Ramos (cell line): ENCODE results near the gene ABHD15.

Source experiments
- in situ Hi-C: fragments of 300-500 bp; cut with MboI; formaldehyde crosslinking; loops from one replicate; pipeline ENCODE4 v1.14.3; 2022; ENCODE audit warnings: low sequenced_read_pairs; ENCODE audit not compliant: unreplicated experiment

Gene ABHD15

GRCh38 chr17:29595107-29595942 lies 28.5 kb upstream of the ABHD15 start:
- in situ Hi-C loops: no loop called here

GRCh38 chr17:29594519-29595090 lies 27.8 kb upstream of the ABHD15 start:
- in situ Hi-C loops: no loop called here

GRCh38 chr17:29593591-29594518 lies 27.0 kb upstream of the ABHD15 start:
- in situ Hi-C loops: no loop called here

GRCh38 chr17:29592850-29593551 lies 26.2 kb upstream of the ABHD15 start, which contains the start of gene ANKRD13B:
TSS of gene ANKRD13B (plus strand) at chr17:29593132. CDS start at chr17:29593622, 490 bp downstream.
- in situ Hi-C loops: no loop called here

GRCh38 chr17:29591737-29592608 lies 25.1 kb upstream of the ABHD15 start:
- in situ Hi-C loops: no loop called here

GRCh38 chr17:29591146-29591736 lies 24.4 kb upstream of the ABHD15 start:
- in situ Hi-C loops: no loop called here

- in situ Hi-C loops: no loop called here
These were observed 23.7 kb upstream of the ABHD15 start for GRCh38 chr17:29590411-29591145.

GRCh38 chr17:29589524-29590410 lies 22.9 kb upstream of the ABHD15 start, which contains the start of gene GIT1:
TSS of gene GIT1 (minus strand) at chr17:29589648. CDS start at chr17:29589378, 270 bp downstream.
- in situ Hi-C loops: no loop called here

- in situ Hi-C loops: no loop called here
These were observed 21.9 kb upstream of the ABHD15 start for GRCh38 chr17:29588562-29589411.

GRCh38 chr17:29588017-29588561 lies 21.3 kb upstream of the ABHD15 start:
- in situ Hi-C loops: no loop called here

- in situ Hi-C loops: no loop called here
These were observed 20.8 kb upstream of the ABHD15 start for GRCh38 chr17:29587591-29587990.

GRCh38 chr17:29586676-29587469 lies 20.0 kb upstream of the ABHD15 start:
- in situ Hi-C loops: no loop called here

- in situ Hi-C loops: no loop called here
These were observed 18.4 kb upstream of the ABHD15 start for GRCh38 chr17:29585080-29585751.

GRCh38 chr17:29584452-29585079 lies 17.7 kb upstream of the ABHD15 start:
- in situ Hi-C loops: no loop called here
